ENCODE measurements around the gene CAND1.

- TF ChIP-seq CTCF (IDR thresholded peaks at IDR 0.05; ENCODE audit: insufficient read depth, low read length, poor library complexity, severe bottlenecking) (no peak), EZH2phosphoT487 (conservative IDR thresholded peaks at IDR 0.05; ENCODE audit: low read length) (no peak)
Observed at GRCh38 chr12:67274186-67274585, 5.0 kb downstream of the CAND1 start.
